NCI-H345 (cell line): Measurements from ENCODE around the gene NUDT2.

Source experiments
- DNase-seq: peaks from one replicate; lab custom pipeline; 2025; lab: John Stamatoyannopoulos, UW

NUDT2 gene

GRCh38 chr9:34385561-34386230 lies 56.3 kb downstream of the NUDT2 start:
- DNase-seq = no peak

GRCh38 chr9:34386656-34387055 lies 57.3 kb downstream of the NUDT2 start:
- no peak for DNase-seq

- no peak for DNase-seq
These were observed 57.9 kb downstream of the NUDT2 start for GRCh38 chr9:34387239-34387638.

DNA sequence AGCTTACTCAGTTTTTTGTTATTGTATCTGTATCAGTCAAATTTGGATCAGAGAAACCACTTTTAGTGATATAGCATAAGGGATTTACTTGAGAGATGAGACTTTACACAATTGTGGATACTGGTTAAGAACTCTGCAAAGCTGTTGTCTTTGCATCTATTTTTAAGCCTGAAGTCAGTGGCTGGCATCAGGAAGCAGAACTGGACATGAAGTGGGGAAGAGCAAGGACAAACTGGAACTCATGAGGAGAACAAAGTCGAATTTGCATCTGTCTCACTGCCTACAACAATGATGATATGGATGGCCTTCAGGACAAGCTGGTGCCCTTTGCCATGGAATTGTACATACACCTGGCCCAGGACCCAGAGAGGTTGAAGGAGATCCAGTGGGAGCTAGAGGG lies 63.1 kb downstream of the NUDT2 start:
- no peak for DNase-seq
